GM12878 (cell line): Measurements from ENCODE around the gene PLK1. TPM values are rescaled to one million over a fixed set of nuclear protein-coding genes. Genes with fewer than 3 reads are reported as not detected.
A peak's percentile ranks its signal among the peaks of the same experiment; 100 is the strongest.

ENCODE experiments used
- BMI1 ChIP-seq: fragments of 450-650 bp; IDR thresholded peaks from 2 replicates; pipeline ENCODE4 v1.6.1; 2016; ENCODE audit warnings: mild to moderate bottlenecking, moderate library complexity, borderline replicate concordance
- EED ChIP-seq: sonication (generic); IDR thresholded peaks from 2 replicates; pipeline ENCODE4 v1.6.1; 2016; ENCODE audit warnings: antibody characterized with exemption, low read depth
- ETV6 ChIP-seq, 2 experiments: fragments of 450-650 bp in 1 of 2; IDR thresholded peaks in 1 of 2; conservative IDR thresholded peaks in 1 of 2; 2 replicates each; pipeline ENCODE4 v1.6.1; 2014; ENCODE audit warnings: antibody characterized with exemption in 1 of 2, borderline replicate concordance in 1 of 2, low read depth in 1 of 2, mild to moderate bottlenecking in 1 of 2, moderate library complexity in 1 of 2
- FOXK2 ChIP-seq: fragments of 450-650 bp; IDR thresholded peaks from 2 replicates; pipeline ENCODE4 v1.6.1; 2017; ENCODE audit warnings: mild to moderate bottlenecking, moderate library complexity
- MEF2A ChIP-seq: IDR thresholded peaks from 2 replicates; pipeline ENCODE4 v1.6.1; 2011; ENCODE audit warnings: low read depth, mild to moderate bottlenecking, low read length, moderate library complexity; ENCODE audit not compliant: insufficient read depth
- MTA2 ChIP-seq: fragments of 450-650 bp; IDR thresholded peaks from 2 replicates; pipeline ENCODE4 v1.6.1; 2016; ENCODE audit warnings: low read depth, mild to moderate bottlenecking, moderate library complexity
- NFYB ChIP-seq: IDR thresholded peaks from 2 replicates; pipeline ENCODE4 v1.6.1; 2011; ENCODE audit warnings: low read depth, mild to moderate bottlenecking, low read length, improper control_type of control experiment, moderate library complexity; ENCODE audit not compliant: insufficient read depth
- NR2F1 ChIP-seq: fragments of 450-650 bp; conservative IDR thresholded peaks from 2 replicates; pipeline ENCODE4 v1.6.1; 2017; ENCODE audit warnings: mild to moderate bottlenecking
- PAX5 ChIP-seq: IDR thresholded peaks from 2 replicates; pipeline ENCODE4 v1.6.1; 2011; ENCODE audit warnings: low read depth, low read length, borderline replicate concordance
- SMC3 ChIP-seq: IDR thresholded peaks from 2 replicates; pipeline ENCODE4 v1.6.1; 2011; ENCODE audit warnings: low read length, improper control_type of control experiment, borderline replicate concordance
- SRF ChIP-seq, 2 experiments: IDR thresholded peaks; 2 replicates each; pipeline ENCODE4 v1.6.1; 2011; ENCODE audit warnings: low read depth in 2 of 2, low read length in 2 of 2, mild to moderate bottlenecking in 1 of 2, moderate library complexity in 1 of 2
- polyA plus RNA-seq, 11 experiments: library from polyadenylated mRNA; depleted of rRNA in 4 of 11; unstranded in 6 of 11; stranded (reverse) in 5 of 11; fragments of >200 nt; fragmentation: Nextera tagmentation in 4 of 11; fragmentation: Illumina TruSeq in 1 of 11; extraction: Ambion mirVana in 4 of 11; extraction: Trizol in 1 of 11; gene quantifications; 1 replicate in 1 of 11; 2 replicates in 10 of 11; pipeline versions ENCODE4 v1.2.1 to v1.2.3, GENCODE V29; 2011 to 2016; ENCODE audit warnings: inconsistent platforms in 2 of 11, missing spikeins in 2 of 11, low read depth in 1 of 11
- total RNA-seq, 4 experiments: library from RNA; depleted of rRNA in 3 of 4; stranded (reverse); fragments of >200 nt in 3 of 4; fragmentation: Illumina TruSeq in 1 of 4; extraction: Trizol in 1 of 4; gene quantifications; 2 replicates each; pipeline versions ENCODE4 v1.2.1 to v1.2.3, GENCODE V29; 2013 to 2021
- TF ChIP-seq, protein P1 (sequence below): fragments of 150-350 bp; IDR thresholded peaks from 2 replicates; pipeline ENCODE4 v1.6.1; 2016; ENCODE audit warnings: low read depth, low read length
- TF ChIP-seq, protein P2 (sequence below): fragments of 450-650 bp; IDR thresholded peaks from 2 replicates; pipeline ENCODE4 v1.6.1; 2017; ENCODE audit warnings: mild to moderate bottlenecking, moderate library complexity
- TF ChIP-seq, protein P3 (sequence below): IDR thresholded peaks from 2 replicates; pipeline ENCODE4 v1.6.1; 2012; ENCODE audit warnings: low read depth, low read length, improper control_type of control experiment
- TF ChIP-seq, protein P4 (sequence below): fragments of 450-650 bp; IDR thresholded peaks from 2 replicates; pipeline ENCODE4 v1.6.1; 2017; ENCODE audit warnings: mild to moderate bottlenecking, low read depth, inconsistent platforms; ENCODE audit not compliant: poor library complexity, severe bottlenecking
- TF ChIP-seq, protein P5 (sequence below): IDR thresholded peaks from 2 replicates; pipeline ENCODE4 v1.6.1; 2011; ENCODE audit warnings: borderline replicate concordance, low read depth, mild to moderate bottlenecking, moderate library complexity, low read length; ENCODE audit not compliant: insufficient read depth, poor library complexity, severe bottlenecking

Gene PLK1
- total and polyA plus RNA-seq, 10 of the 15 experiments (the other 5 are each of a cell fraction or from before 2014, with no cell fraction given) = 11.3 to 191 (median 84.5) TPM

DNA sequence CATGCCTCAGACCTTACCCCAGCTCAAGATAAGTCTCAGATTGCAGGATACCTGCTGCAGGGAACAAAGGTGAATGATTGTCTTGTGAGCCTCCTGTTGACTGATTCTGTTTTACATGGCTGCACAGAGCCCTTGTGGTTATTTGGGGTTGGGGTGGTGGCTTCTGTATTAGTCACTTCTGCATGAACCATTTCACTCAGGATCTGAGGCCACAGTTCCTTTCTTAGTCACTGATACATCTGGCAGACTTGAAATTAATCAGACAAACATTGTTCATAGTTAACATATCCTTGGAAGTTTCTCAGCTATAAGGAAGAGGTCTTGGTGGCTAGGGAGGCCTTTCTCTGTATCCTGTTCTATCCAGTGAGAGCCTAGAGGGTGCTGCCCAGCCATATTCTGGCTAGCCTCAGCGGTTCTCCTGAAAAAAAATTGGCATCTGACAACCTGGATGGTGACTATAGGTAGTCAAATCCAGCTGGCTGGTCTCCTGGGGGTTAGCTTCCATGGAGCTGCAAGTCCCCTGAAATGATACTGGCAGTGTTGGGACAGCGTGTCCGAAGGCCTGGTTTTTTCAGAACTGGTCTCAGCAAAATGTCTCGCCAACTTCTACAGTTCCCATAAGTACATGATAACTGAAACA is 8.4 kb upstream of the PLK1 start (continued):
- TF ChIP-seq, protein P1, sequence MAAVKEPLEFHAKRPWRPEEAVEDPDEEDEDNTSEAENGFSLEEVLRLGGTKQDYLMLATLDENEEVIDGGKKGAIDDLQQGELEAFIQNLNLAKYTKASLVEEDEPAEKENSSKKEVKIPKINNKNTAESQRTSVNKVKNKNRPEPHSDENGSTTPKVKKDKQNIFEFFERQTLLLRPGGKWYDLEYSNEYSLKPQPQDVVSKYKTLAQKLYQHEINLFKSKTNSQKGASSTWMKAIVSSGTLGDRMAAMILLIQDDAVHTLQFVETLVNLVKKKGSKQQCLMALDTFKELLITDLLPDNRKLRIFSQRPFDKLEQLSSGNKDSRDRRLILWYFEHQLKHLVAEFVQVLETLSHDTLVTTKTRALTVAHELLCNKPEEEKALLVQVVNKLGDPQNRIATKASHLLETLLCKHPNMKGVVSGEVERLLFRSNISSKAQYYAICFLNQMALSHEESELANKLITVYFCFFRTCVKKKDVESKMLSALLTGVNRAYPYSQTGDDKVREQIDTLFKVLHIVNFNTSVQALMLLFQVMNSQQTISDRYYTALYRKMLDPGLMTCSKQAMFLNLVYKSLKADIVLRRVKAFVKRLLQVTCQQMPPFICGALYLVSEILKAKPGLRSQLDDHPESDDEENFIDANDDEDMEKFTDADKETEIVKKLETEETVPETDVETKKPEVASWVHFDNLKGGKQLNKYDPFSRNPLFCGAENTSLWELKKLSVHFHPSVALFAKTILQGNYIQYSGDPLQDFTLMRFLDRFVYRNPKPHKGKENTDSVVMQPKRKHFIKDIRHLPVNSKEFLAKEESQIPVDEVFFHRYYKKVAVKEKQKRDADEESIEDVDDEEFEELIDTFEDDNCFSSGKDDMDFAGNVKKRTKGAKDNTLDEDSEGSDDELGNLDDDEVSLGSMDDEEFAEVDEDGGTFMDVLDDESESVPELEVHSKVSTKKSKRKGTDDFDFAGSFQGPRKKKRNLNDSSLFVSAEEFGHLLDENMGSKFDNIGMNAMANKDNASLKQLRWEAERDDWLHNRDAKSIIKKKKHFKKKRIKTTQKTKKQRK = no peak
- no peak for TF ChIP-seq SMC3
- peak; percentile 84 for TF ChIP-seq BMI1
- TF ChIP-seq, protein P2, sequence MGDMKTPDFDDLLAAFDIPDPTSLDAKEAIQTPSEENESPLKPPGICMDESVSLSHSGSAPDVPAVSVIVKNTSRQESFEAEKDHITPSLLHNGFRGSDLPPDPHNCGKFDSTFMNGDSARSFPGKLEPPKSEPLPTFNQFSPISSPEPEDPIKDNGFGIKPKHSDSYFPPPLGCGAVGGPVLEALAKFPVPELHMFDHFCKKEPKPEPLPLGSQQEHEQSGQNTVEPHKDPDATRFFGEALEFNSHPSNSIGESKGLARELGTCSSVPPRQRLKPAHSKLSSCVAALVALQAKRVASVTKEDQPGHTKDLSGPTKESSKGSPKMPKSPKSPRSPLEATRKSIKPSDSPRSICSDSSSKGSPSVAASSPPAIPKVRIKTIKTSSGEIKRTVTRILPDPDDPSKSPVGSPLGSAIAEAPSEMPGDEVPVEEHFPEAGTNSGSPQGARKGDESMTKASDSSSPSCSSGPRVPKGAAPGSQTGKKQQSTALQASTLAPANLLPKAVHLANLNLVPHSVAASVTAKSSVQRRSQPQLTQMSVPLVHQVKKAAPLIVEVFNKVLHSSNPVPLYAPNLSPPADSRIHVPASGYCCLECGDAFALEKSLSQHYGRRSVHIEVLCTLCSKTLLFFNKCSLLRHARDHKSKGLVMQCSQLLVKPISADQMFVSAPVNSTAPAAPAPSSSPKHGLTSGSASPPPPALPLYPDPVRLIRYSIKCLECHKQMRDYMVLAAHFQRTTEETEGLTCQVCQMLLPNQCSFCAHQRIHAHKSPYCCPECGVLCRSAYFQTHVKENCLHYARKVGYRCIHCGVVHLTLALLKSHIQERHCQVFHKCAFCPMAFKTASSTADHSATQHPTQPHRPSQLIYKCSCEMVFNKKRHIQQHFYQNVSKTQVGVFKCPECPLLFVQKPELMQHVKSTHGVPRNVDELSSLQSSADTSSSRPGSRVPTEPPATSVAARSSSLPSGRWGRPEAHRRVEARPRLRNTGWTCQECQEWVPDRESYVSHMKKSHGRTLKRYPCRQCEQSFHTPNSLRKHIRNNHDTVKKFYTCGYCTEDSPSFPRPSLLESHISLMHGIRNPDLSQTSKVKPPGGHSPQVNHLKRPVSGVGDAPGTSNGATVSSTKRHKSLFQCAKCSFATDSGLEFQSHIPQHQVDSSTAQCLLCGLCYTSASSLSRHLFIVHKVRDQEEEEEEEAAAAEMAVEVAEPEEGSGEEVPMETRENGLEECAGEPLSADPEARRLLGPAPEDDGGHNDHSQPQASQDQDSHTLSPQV = no peak
- TF ChIP-seq NFYB = no peak
- TF ChIP-seq, protein P3, sequence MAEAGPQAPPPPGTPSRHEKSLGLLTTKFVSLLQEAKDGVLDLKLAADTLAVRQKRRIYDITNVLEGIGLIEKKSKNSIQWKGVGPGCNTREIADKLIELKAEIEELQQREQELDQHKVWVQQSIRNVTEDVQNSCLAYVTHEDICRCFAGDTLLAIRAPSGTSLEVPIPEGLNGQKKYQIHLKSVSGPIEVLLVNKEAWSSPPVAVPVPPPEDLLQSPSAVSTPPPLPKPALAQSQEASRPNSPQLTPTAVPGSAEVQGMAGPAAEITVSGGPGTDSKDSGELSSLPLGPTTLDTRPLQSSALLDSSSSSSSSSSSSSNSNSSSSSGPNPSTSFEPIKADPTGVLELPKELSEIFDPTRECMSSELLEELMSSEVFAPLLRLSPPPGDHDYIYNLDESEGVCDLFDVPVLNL = no peak
- peak in 1 of 2 experiments; percentile 74; a peak in 2 of 4 replicates for TF ChIP-seq ETV6 (conservative IDR thresholded peaks at IDR 0.05 in 1 of 2, IDR thresholded peaks at IDR 0.05 in 1 of 2; ENCODE audit: borderline replicate concordance in 1 of 2, low read depth in 1 of 2)
- peak; percentile 94 for TF ChIP-seq MTA2
- TF ChIP-seq, protein P4, sequence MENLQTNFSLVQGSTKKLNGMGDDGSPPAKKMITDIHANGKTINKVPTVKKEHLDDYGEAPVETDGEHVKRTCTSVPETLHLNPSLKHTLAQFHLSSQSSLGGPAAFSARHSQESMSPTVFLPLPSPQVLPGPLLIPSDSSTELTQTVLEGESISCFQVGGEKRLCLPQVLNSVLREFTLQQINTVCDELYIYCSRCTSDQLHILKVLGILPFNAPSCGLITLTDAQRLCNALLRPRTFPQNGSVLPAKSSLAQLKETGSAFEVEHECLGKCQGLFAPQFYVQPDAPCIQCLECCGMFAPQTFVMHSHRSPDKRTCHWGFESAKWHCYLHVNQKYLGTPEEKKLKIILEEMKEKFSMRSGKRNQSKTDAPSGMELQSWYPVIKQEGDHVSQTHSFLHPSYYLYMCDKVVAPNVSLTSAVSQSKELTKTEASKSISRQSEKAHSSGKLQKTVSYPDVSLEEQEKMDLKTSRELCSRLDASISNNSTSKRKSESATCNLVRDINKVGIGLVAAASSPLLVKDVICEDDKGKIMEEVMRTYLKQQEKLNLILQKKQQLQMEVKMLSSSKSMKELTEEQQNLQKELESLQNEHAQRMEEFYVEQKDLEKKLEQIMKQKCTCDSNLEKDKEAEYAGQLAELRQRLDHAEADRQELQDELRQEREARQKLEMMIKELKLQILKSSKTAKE = peak; percentile 91
- peak; percentile 88 for TF ChIP-seq MEF2A
- TF ChIP-seq FOXK2 = no peak
- TF ChIP-seq SRF (IDR thresholded peaks at IDR 0.05; ENCODE audit: low read depth in 2 of 2, low read length in 2 of 2) = peak in 1 of 2 experiments; percentile 94; a peak in 2 of 4 replicates
- TF ChIP-seq PAX5 = peak; percentile 99
- TF ChIP-seq, protein P5, sequence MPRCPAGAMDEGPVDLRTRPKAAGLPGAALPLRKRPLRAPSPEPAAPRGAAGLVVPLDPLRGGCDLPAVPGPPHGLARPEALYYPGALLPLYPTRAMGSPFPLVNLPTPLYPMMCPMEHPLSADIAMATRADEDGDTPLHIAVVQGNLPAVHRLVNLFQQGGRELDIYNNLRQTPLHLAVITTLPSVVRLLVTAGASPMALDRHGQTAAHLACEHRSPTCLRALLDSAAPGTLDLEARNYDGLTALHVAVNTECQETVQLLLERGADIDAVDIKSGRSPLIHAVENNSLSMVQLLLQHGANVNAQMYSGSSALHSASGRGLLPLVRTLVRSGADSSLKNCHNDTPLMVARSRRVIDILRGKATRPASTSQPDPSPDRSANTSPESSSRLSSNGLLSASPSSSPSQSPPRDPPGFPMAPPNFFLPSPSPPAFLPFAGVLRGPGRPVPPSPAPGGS = peak; percentile 93
- TF ChIP-seq EED = peak; percentile 99
- TF ChIP-seq NR2F1 = peak; percentile 92
